Stimulated activated CD4-positive, alpha-beta T cell treated with anti-CD3 and anti-CD28 coated beads, Interleukin-4, amount 100 ng/mL, for 4 hours (primary cell): ENCODE data around the gene PIK3R2.

Experiments
- DNase-seq, 2 experiments: peaks; one replicate each; pipeline ENCODE4 v3.0.0-alpha.2; 2020

The PIK3R2 gene

DNA sequence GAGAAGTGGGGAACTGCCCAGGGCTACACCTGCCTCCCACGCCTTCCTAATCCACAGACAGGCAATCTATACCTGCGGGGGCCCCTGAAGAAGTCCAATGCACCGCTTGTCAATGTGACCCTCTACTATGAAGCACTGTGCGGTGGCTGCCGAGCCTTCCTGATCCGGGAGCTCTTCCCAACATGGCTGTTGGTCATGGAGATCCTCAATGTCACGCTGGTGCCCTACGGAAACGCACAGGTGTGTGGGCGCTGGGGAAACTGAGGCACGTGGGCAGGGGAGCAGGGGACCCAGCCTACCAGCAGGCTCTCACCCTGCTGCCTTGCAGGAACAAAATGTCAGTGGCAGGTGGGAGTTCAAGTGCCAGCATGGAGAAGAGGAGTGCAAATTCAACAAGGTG lies 22.0 kb downstream of the PIK3R2 start:
- DNase-seq = no peak

DNA sequence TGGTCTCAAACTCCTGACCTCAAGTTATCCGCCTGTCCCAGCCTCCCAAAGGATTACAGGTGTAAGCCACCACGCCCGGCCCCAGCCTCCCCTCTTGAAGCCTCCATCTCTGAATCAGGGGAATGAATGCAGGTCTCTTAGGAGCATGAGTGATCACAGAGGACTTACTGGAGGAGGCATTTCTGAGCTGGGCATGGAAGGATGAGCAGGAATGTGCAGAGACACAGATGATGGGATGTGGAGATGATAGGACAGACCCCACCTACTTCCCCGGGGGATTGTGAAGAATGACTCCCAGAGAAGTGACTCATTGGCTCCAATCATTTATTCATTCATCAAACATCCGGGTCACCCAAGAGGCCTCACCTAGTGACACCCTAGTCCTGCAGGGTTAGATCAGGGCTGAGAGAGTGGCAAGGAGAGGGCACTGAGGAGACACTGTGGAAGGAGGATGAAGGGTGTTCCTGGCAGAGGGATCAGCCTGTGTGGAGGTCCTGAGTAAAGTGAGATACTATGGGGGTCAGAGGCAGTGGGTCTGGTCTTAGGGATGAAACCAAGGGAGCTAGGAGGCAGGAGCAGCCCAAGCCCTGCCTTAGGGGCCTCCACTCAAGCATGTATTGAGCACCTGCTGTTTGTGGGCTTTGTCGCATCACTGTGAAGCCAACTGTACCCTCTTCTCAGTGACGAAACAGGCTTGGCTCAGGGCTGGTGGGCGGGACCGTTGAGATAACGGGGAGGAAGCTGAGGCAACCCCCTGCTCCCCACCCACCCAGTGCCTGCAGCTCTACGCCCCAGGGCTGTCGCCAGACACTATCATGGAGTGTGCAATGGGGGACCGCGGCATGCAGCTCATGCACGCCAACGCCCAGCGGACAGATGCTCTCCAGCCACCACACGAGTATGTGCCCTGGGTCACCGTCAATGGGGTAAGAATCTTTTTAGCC lies 23.7 kb downstream of the PIK3R2 start:
- DNase-seq = no peak

DNA sequence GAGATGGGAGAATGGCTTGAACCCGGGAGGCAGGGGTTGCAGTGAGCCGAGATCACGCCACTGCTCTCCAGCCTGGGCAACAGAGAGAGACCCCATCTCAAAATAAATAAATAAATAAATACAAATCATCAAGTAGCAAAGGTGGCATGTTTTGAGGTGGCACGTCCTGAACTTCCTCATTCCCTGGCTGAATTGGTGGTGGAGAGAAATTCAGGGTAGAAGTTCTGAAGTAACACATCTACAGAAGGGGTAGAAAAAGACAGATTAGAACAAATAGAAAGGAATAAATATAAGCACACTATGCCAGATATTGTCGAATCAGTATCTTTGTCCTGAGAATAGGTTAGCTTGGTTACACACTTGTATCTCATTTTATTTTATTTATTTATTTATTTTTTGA lies 27.0 kb downstream of the PIK3R2 start:
- no peak for DNase-seq

DNA sequence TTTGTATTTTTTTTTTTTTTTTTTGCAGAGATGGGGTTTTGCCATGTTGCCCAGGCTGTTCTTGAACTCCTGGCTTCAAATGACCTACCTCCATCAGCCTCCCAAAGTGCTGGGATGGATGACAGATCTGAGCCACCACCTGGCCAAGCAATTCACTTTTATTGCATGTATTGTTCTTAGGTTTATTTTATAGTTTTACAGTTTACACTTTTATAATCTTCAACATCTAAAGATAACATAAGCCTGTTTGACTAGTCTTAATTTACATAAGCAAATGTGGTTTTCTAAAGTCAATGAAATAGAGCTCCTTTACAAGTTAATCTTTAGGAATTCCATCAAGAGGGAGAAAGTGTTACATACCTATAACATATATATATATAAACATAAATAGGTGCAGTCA lies 30.6 kb downstream of the PIK3R2 start:
- no peak for DNase-seq

DNA sequence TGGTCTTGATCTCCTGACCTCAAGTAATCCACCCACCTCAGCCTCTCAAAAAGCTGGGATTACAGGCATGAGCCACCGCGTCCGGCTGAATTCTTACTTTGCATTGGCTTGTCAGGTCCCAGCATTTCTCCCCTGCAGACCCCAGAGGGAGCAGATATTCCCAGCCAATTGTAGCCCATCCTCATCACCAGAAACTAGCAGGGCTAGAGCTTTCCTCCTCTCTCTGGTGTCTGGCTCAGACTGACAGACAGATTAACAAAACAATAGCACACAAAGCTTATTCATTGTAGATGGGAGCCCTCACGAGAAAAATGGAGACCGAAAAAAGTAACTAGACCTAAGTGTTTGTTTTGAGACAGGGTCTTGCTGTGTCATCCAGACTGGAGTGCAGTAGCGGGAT lies 32.6 kb downstream of the PIK3R2 start:
- DNase-seq = no peak

- no peak for DNase-seq
Measured at GRCh38 chr19:18190278-18190677, 37.3 kb downstream of the PIK3R2 start.

DNA sequence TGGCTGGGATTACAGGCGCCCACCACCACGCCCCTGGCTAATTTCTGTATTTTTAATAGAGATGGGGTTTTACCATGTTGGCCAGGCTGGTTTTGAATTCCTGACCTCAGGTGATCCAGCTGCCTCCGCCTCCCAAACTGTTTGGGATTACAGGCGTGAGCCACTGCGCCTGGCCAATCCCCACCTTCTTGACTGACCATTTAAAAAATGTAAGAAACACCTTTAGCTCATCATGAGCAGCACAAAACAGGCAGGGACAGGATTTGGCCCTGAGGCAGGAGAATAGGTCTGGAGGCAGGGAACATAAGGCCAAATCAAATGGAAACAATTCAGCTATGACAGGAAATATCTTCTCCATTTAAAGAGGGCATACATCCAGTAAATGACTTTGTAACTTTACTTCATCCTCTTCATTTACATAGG lies 38.7 kb downstream of the PIK3R2 start:
- DNase-seq = no peak

GRCh38 chr19:18192673-18193387 lies 39.9 kb downstream of the PIK3R2 start, which contains the start of gene MPV17L2:
Gene MPV17L2, plus strand, starts transcription at chr19:18193218. Its CDS starts 64 bp downstream, at chr19:18193282.
- peak; percentile 95 to 99 for DNase-seq

DNA sequence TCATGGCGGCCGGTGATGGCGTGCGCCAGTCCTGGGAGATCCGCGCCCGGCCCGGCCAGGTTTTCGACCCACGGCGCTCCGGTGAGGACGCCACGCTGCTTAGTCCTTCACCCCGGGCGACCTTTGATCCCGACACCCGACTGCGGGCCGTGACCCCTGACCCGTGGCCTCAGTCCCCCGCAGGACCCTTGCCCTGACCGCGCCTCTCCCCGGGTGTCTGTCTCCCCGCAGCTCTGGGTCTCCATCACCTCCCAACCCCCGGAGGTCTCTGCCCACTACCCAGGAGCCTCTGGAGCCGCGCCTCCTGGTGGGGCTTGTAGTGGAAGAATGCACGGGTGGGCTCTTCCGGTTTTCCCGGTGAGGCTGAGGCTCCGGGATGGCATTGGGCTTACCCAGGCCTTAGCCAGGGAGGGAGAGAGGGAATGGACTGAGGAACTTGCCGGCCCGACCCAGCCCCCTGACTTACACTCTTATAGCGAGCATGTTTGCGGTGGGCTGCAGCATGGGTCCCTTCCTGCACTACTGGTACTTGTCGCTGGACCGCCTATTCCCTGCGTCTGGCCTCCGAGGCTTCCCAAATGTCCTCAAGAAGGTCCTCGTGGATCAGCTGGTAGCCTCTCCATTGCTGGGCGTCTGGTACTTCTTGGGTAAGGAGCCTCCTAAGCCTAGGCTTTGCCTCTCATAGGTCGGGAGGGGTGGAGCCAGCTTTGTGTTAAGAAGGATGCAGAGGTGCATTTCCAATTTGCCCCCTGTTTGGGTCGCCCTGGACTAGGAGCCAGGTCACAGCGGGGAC lies 40.6 kb downstream of the PIK3R2 start:
- DNase-seq = no peak

- DNase-seq = no peak
Measured at GRCh38 chr19:18194181-18194530, 41.2 kb downstream of the PIK3R2 start.

GRCh38 chr19:18194554-18195238 lies 41.7 kb downstream of the PIK3R2 start:
- DNase-seq = peak; percentile 29 to 40

DNA sequence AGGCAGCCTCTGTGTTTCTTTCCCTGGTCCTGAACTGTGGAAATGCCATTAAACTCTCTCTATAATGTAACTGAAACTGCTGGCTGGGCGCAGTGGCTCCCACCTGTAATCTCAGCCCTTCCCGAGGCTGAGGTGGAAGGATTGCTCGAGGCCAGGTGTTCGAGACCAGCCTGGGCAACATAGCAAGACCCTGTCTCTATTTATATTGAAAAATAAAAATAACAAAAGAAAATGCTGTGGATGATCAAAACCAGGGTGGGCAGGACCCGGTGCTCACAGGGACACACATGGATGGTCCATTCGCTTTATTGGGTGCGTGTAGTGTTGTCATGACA lies 43.5 kb downstream of the PIK3R2 start:
- no peak for DNase-seq

- no peak for DNase-seq
Measured at GRCh38 chr19:18197306-18197705, 44.3 kb downstream of the PIK3R2 start.

DNA sequence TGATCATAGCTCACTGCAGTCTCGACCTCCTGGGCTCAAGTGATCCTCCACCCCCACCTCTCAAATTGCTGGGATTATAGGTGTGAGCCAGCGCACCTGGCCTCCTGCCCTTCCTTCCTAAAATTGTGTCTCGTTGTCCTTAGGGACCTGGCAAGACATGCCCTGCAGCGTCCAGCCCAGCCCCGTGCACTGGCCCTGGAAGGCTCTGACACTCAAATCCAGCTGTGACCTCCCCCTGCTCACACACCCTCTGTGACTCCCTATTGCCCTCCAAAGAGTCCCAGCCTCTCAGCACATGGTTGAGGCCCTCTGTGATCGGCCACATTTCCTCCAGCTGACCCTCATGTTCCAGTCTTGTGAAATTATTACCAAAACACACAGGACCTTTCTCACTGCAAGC lies 45.0 kb downstream of the PIK3R2 start:
- no peak for DNase-seq

- DNase-seq = no peak
Measured at GRCh38 chr19:18198374-18198773, 45.4 kb downstream of the PIK3R2 start.

- no peak for DNase-seq
Measured at GRCh38 chr19:18202397-18202777, 49.4 kb downstream of the PIK3R2 start.

DNA sequence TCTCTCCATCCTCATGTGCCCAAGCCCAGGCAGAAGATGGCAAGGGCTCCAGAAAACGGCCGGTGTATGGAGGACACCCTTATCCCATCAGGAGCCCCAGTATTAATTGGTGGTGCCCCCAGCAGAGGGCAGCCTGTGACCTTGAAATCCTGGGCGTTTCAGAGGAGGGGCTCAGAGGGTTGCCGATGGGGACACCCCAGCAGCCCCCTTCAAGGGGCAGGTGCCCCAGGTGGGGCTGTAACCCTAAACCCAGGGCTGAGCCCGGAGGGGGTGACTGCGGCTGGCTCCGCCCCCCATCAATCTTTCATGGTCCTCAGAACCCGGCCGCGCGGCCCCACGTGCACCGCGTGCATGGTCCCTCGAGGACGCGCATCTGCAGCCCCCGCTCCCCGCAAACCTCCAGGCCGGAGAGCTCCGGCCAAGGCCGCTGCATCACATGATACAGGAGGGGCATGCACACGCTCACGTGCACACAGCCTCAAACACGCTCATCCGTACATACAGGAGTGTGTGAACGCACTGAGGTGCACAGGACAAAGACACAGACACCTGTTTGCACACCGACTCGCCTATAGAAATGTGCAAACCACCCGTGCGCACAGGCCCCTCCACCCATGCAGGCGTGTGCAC lies 49.9 kb downstream of the PIK3R2 start:
- DNase-seq = peak in 1 of 2 experiments; percentile 23

DNA sequence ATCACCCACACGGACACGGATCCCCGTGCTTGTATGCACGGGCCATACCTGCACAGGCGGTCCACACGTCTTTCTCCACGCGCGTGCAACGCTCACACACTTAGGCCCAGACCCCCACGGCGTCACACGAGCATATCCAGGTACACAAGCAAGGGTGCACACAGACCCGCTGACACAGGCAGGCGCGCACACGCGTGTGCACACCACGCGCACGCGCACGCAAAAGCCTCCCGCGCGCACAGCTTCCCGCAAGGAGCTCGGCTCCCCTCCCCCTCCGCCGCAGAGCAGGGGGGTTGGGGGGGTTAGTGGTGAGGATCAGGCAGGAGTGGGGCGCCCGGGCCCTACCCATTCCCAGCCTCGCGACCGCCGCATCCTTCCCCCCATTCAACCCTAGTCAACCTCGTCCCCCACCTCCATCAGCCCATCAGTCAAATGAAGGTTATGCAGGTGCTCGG lies 50.5 kb downstream of the PIK3R2 start:
- DNase-seq = peak; percentile 31 to 43

GRCh38 chr19:18203863-18204393 lies 51.0 kb downstream of the PIK3R2 start, which contains the start of gene RAB3A:
Gene RAB3A, minus strand, starts transcription at chr19:18204042. Its CDS starts 1,302 bp downstream, at chr19:18202740.
- peak; percentile 98 to 99 for DNase-seq

DNA sequence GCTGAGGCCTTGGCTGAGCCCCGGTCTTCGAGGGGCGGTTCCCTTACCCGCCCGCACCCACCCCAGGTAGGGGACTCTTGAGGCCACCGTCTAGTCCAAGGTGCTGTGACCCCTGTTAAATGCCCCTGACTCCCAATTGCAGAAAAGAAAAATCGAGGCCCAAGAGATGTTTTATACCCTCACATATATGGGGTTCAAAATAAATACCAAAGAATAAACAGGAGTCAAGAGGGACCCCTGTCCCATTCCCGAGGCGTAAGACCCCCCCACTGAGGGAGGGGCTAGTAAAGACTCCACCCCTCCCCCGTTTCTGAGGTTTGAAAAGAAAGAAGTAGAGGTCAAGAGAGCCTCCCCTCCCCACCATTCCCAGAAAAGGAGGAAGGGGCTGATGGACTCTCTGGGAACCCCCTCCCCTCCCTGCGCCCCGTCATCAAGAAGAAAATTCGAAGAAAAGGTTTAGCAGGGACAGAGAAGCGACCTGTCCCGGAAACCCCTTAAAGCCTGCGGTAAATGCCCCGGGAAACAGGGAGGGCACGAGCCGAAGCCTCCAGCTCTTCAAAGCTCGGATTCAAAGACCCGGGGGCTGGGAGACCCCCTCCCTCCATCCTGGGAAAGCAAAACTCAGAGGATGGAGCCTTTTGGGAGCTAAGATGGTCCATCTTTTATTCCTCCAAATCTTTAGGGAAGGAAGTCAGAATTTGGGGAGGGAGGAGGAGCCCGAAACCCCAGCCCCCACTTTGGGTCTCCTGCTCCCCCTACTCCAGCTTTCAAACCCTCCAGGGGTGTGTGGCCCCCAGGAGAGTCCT lies 51.6 kb downstream of the PIK3R2 start:
- DNase-seq = no peak
